ENCODE results near the gene GRIK4.
"Not testable (repeated sequence)": the region's sequence is repeated elsewhere in the genome, so short reads cannot be mapped to it uniquely, and the experiment has no call there.

Gene GRIK4

GRCh38 chr11:120787224-120787623, 275.7 kb downstream of the GRIK4 start:
- in situ Hi-C loops (cut with MboI; ENCODE audit: low sequenced_read_pairs) = not testable (repeated sequence)

DNA sequence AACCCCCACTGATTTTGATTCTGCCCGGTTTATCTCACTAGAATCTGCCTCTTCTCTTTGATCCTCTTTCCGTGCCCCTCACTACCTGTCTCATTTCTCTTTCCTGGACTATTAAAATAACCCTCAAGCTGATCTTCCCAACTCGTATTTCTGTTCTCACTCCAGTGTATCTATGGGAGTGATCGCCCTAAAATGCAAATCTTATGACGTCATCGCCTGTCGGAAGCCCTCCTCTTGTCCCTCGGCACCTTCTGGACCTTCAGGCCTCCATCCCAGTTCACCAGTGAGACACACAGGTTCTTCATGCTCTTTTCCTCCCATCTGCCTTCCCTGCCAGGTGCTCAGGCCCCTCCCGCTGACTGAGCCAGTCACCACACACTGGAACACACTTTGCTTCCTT, 277.8 kb downstream of the GRIK4 start:
- no peak for DNase-seq (ENCODE audit: low spot score in 2 of 2)
- Histone ChIP-seq H3K36me3 (replicated peaks) (no peaks in the 10 kb centered on the region), H3K4me3 (no peak overlapping the region), H3K4me1 (no peaks in the 10 kb centered on the region), H3K9me3 (no peaks in the 10 kb centered on the region), H3K27me3 (ENCODE audit: low read depth) (peaks cover 3% of the 10 kb centered on the region; the same call in 1 of the 2 replicates)
- in situ Hi-C loops (cut with MboI; ENCODE audit: low sequenced_read_pairs) = no loop called here

More at GRCh38 chr11:120787224-120787623, 275.7 kb downstream of the GRIK4 start:
- H3K9me3 ChIP-seq; H3K36me3 ChIP-seq (replicated peaks); H3K4me3 ChIP-seq; H3K4me1 ChIP-seq; H3K27me3 ChIP-seq (ENCODE audit: low read depth); DNase-seq (ENCODE audit: low spot score in 2 of 2): not testable (repeated sequence)

GRCh38 chr11:120792306-120792705, 280.8 kb downstream of the GRIK4 start:
- H3K4me3 ChIP-seq = no peak overlapping the region
- in situ Hi-C loops (cut with MboI; ENCODE audit: low sequenced_read_pairs) = no loop called here
- no peaks in the 10 kb centered on the region for H3K4me1 ChIP-seq
- H3K36me3 ChIP-seq (replicated peaks) = no peaks in the 10 kb centered on the region
- H3K9me3 ChIP-seq = no peaks in the 10 kb centered on the region
- peaks cover 3% of the 10 kb centered on the region; the same call in 1 of the 2 replicates for H3K27me3 ChIP-seq (ENCODE audit: low read depth)
- no peak for DNase-seq (ENCODE audit: low spot score in 2 of 2)

- no peaks in the 10 kb centered on the region for H3K36me3 ChIP-seq (replicated peaks)
- in situ Hi-C loops (cut with MboI; ENCODE audit: low sequenced_read_pairs) = no loop called here
- no peak for DNase-seq (ENCODE audit: low spot score in 2 of 2)
- no peaks in the 10 kb centered on the region for H3K4me1 ChIP-seq
- no peak overlapping the region for H3K4me3 ChIP-seq
- peaks cover 3% of the 10 kb centered on the region; the same call in 1 of the 2 replicates for H3K27me3 ChIP-seq (ENCODE audit: low read depth)
- H3K9me3 ChIP-seq = no peaks in the 10 kb centered on the region
Observed at GRCh38 chr11:120793150-120793549, 281.6 kb downstream of the GRIK4 start.

- Histone ChIP-seq H3K36me3 (replicated peaks) (no peaks in the 10 kb centered on the region), H3K27me3 (ENCODE audit: low read depth) (peaks cover 3% of the 10 kb centered on the region; the same call in 1 of the 2 replicates), H3K4me1 (no peaks in the 10 kb centered on the region), H3K4me3 (no peak overlapping the region), H3K9me3 (no peaks in the 10 kb centered on the region)
- in situ Hi-C loops (cut with MboI; ENCODE audit: low sequenced_read_pairs) = no loop called here
- DNase-seq (ENCODE audit: low spot score in 2 of 2) = no peak
Observed at GRCh38 chr11:120793806-120794479, 282.4 kb downstream of the GRIK4 start.

DNA sequence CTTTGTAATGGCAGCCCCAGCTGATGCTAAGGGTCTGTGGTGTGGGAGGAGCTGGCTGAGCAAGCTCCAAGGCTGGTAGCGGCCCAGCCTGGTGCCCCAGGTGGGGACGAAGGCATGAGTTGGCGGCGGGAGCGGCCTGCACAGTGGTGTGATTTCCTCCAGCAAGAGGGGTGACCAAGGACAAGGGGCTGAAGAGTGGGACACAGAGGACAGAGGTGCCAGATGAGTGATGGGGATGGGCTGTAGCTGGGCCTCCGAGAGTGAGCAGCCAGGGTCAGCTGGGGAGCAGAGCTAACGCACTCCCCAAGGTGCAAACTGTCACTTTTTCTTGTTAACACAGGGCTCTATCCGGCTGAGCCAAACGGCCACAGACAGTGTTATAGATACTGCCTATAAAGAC, 283.2 kb downstream of the GRIK4 start:
- Histone ChIP-seq H3K4me1 (no peaks in the 10 kb centered on the region), H3K36me3 (replicated peaks) (no peaks in the 10 kb centered on the region), H3K27me3 (ENCODE audit: low read depth) (peaks cover 3% of the 10 kb centered on the region; the same call in 1 of the 2 replicates), H3K4me3 (no peak overlapping the region), H3K9me3 (no peaks in the 10 kb centered on the region)
- no peak for DNase-seq (ENCODE audit: low spot score in 2 of 2)
- in situ Hi-C loops (cut with MboI; ENCODE audit: low sequenced_read_pairs) = no loop called here

GRCh38 chr11:120795185-120795584, 283.6 kb downstream of the GRIK4 start:
- H3K4me1 ChIP-seq = no peaks in the 10 kb centered on the region

DNA sequence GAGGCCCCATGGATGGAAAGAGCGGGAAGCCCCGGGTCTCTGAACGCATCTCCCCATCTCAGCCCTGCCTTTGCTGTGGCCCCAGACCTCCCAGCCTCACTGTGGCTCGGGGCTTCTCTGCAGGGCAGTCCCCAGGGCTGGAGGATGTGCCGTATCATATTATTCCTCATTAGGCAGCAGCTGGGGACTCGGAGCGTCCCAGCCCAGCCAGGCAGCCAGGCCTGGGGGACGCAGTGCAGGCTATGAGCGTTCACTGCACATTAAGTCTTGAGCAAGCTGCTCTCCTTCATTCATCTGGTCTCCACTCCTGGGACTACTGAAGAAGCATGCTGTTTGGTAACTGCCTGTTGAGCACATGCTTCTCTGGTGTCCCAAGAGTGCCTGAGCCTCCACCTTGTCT, 285.6 kb downstream of the GRIK4 start:
- in situ Hi-C loops (cut with MboI; ENCODE audit: low sequenced_read_pairs) = no loop called here
- H3K4me1 ChIP-seq = no peaks in the 10 kb centered on the region
- no peak for DNase-seq (ENCODE audit: low spot score in 2 of 2)
- no peaks in the 10 kb centered on the region for H3K9me3 ChIP-seq
- no peaks in the 10 kb centered on the region for H3K36me3 ChIP-seq (replicated peaks)
- H3K27me3 ChIP-seq (ENCODE audit: low read depth) = no peaks in the 10 kb centered on the region
- no peak overlapping the region for H3K4me3 ChIP-seq

More at GRCh38 chr11:120795185-120795584, 283.6 kb downstream of the GRIK4 start:
- DNase-seq (ENCODE audit: low spot score in 2 of 2) = no peak
- in situ Hi-C loops (cut with MboI; ENCODE audit: low sequenced_read_pairs) = no loop called here
- no peaks in the 10 kb centered on the region for H3K9me3 ChIP-seq
- H3K27me3 ChIP-seq (ENCODE audit: low read depth) = peaks cover 3% of the 10 kb centered on the region; the same call in 1 of the 2 replicates
- no peaks in the 10 kb centered on the region for H3K36me3 ChIP-seq (replicated peaks)
- H3K4me3 ChIP-seq = no peak overlapping the region

GRCh38 chr11:120798854-120799253, 287.3 kb downstream of the GRIK4 start:
- in situ Hi-C loops (cut with MboI; ENCODE audit: low sequenced_read_pairs) = no loop called here
- no peak overlapping the region for H3K4me3 ChIP-seq
- H3K4me1 ChIP-seq = no peaks in the 10 kb centered on the region
- H3K36me3 ChIP-seq (replicated peaks) = no peaks in the 10 kb centered on the region
- H3K27me3 ChIP-seq (ENCODE audit: low read depth) = no peaks in the 10 kb centered on the region
- no peaks in the 10 kb centered on the region for H3K9me3 ChIP-seq
- no peak for DNase-seq (ENCODE audit: low spot score in 2 of 2)

- H3K9me3 ChIP-seq = no peaks in the 10 kb centered on the region
- no peaks in the 10 kb centered on the region for H3K4me1 ChIP-seq
- H3K27me3 ChIP-seq (ENCODE audit: low read depth) = no peaks in the 10 kb centered on the region
- H3K4me3 ChIP-seq = no peak overlapping the region
- DNase-seq (ENCODE audit: low spot score in 2 of 2) = no peak
- no peaks in the 10 kb centered on the region for H3K36me3 ChIP-seq (replicated peaks)
- in situ Hi-C loops (cut with MboI; ENCODE audit: low sequenced_read_pairs) = no loop called here
Observed at GRCh38 chr11:120800206-120800605, 288.7 kb downstream of the GRIK4 start.

DNA sequence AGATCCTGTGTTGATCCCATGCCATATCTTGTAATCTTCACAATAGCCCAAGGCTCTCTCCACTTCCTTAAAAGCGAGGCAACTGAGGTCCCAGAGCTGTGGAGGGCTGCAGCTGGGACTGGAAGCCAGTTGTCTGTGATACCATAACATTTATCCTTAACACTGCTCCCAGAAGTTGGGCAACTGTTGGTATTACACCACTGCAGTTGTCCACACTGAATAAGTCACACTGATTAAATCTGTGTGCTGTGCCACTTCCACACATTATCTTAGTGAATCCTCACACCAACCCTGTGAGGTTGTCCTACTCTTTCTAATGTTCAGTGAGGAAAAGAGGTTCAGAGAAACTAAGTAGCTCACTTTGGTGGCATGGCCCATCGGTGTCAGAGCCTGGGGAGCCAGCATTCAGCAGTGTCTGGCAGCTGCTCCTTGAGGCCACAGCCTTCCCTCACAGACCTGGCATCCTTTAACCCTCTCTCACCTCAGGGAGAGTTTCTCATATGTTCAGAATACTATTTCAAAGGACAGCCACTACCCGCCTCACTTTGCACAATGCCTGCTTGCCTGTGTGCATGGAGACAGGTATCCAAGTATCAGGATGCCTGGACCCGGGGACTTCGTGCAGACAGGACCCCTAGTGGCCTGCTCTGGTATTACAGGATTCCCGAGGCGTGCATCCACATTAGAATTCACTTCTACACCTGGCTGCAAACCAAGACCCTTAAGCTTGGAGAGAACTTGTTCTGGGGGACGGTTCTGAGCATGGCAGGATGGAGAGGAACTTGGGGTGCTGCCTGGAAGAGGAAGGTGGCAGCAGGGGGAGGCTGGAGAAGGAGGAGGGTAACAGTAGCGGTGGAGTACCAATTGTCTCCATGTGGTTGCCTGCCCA, 290.5 kb downstream of the GRIK4 start:
- Histone ChIP-seq H3K36me3 (replicated peaks) (no peaks in the 10 kb centered on the region), H3K4me3 (no peak overlapping the region), H3K4me1 (no peaks in the 10 kb centered on the region), H3K27me3 (ENCODE audit: low read depth) (no peaks in the 10 kb centered on the region), H3K9me3 (no peaks in the 10 kb centered on the region)
- in situ Hi-C loops (cut with MboI; ENCODE audit: low sequenced_read_pairs) = no loop called here
- peak; percentile 52 to 84 for DNase-seq (ENCODE audit: low spot score in 2 of 2)

GRCh38 chr11:120805960-120806555, 294.5 kb downstream of the GRIK4 start:
- Histone ChIP-seq H3K4me1 (no peaks in the 10 kb centered on the region), H3K27me3 (ENCODE audit: low read depth) (no peaks in the 10 kb centered on the region), H3K4me3 (no peak overlapping the region), H3K36me3 (replicated peaks) (no peaks in the 10 kb centered on the region), H3K9me3 (no peaks in the 10 kb centered on the region)
- in situ Hi-C loops (cut with MboI; ENCODE audit: low sequenced_read_pairs) = no loop called here
- no peak for DNase-seq (ENCODE audit: low spot score in 2 of 2)

DNA sequence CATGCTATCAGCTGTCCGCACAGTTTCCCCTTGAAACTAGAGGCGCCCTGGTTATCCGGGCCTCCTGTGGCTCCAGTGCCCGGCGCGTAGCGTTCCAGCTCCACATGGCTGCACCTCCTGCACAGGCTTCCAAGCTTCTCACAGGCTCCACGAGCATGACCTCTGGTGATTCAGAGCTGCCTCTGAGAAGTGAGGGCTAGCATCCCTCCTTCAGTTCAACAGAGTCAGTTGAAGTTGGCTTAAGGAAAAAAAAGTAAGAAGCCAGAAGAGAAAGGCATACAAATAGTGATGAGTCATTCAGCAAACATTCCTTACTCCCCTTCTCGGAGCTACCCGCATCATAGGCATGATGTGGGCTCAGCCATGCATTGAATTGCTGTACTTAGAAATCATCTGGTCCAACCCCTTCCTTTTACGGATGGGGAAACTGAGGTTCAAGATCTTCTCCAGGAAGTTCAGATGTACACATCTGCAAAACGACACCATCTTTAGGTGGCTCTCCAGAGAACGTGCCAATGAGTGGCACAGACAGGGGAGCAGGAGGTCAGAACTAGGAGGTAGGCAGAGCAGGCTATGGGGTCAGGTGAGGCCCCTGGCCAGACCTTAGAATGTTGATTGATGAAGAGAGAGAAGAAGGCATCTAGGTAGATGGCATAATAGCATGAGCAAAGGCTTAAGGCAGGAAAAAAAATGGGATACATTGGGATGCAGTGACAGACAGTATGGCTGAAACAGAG, 296.0 kb downstream of the GRIK4 start:
- no peaks in the 10 kb centered on the region for H3K4me1 ChIP-seq
- no peaks in the 10 kb centered on the region for H3K27me3 ChIP-seq (ENCODE audit: low read depth)
- no peak overlapping the region for H3K4me3 ChIP-seq
- no peaks in the 10 kb centered on the region for H3K36me3 ChIP-seq (replicated peaks)
- no peak for DNase-seq (ENCODE audit: low spot score in 2 of 2)
- no peaks in the 10 kb centered on the region for H3K9me3 ChIP-seq
- in situ Hi-C loops (cut with MboI; ENCODE audit: low sequenced_read_pairs) = no loop called here
